NB4 (cell line): Measurements from ENCODE around the gene CADM3.

Experiments
- CTCF ChIP-seq: IDR thresholded peaks from one replicate; pipeline ENCODE4 v1.5.1; 2012; ENCODE audit warnings: low read depth, low read length
- MAX ChIP-seq: IDR thresholded peaks from 2 replicates; pipeline ENCODE4 v1.6.1; 2011; ENCODE audit warnings: low read depth, low read length
- POLR2A ChIP-seq: IDR thresholded peaks from 2 replicates; pipeline ENCODE4 v1.6.1; 2011; ENCODE audit warnings: mild to moderate bottlenecking; ENCODE audit not compliant: insufficient read length; ENCODE audit errors: extremely low read depth

- TF ChIP-seq CTCF (no peak), POLR2A (no peak), MAX (no peak)
Measured at GRCh38 chr1:159141584-159142390, 29.6 kb upstream of the CADM3 start.
